ENCODE measurements around the gene ESRRG. TPM values are rescaled to one million over a fixed set of nuclear protein-coding genes. Genes with fewer than 3 reads are reported as not detected.

Gene ESRRG
- polyA plus RNA-seq, 3 donors: 46.4 to 47.2 (median 46.4) TPM

GRCh38 chr1:216459651-216460207 is 263.5 kb downstream of the ESRRG start:
- no peak for DNase-seq (ENCODE audit: low read depth in 3 of 3, low spot score in 2 of 3)

GRCh38 chr1:216458812-216459211 is 264.4 kb downstream of the ESRRG start:
- DNase-seq (ENCODE audit: low read depth in 3 of 3, low spot score in 2 of 3): no peak

- no peak for DNase-seq (ENCODE audit: low read depth in 3 of 3, low spot score in 2 of 3)
Measured at GRCh38 chr1:216457356-216457755, 265.9 kb downstream of the ESRRG start.

- DNase-seq (ENCODE audit: low read depth in 3 of 3, low spot score in 2 of 3): no peak
Measured at GRCh38 chr1:216456682-216457081, 266.5 kb downstream of the ESRRG start.

GRCh38 chr1:216453777-216454176 is 269.5 kb downstream of the ESRRG start:
- no peak for DNase-seq (ENCODE audit: low read depth in 3 of 3, low spot score in 2 of 3)

Data from right renal cortex interstitium (tissue), 3 donors.